Measurements from ENCODE around the gene SIRT5. TPM values are rescaled to one million over a fixed set of nuclear protein-coding genes. Genes with fewer than 3 reads are reported as not detected.

The SIRT5 gene
- total RNA-seq, 2 donors from 2014 or later, result 12.1 to 19.0 TPM

- no peaks in the 10 kb centered on the region for H3K9me3 ChIP-seq (ENCODE audit: control insufficient read depth, low read length)
- no peak overlapping the region for H3K9ac ChIP-seq (ENCODE audit: extremely low read depth, low read length, poor library complexity, severe bottlenecking)
- no peak overlapping the region for H3K4me3 Mint-ChIP-seq
- H3K27ac ChIP-seq (ENCODE audit: low read depth, low read length), result no peak overlapping the region
- peaks cover 15% of the 10 kb centered on the region for H3K27me3 ChIP-seq (ENCODE audit: control insufficient read depth, insufficient read depth, low read length, poor library complexity, severe bottlenecking)
- no peak overlapping the region for H3K27ac Mint-ChIP-seq
- peaks cover 13% of the 10 kb centered on the region for H3K27me3 Mint-ChIP-seq (ENCODE audit: insufficient read depth)
- no peaks in the 10 kb centered on the region for H3K9me3 Mint-ChIP-seq
- H3K4me1 Mint-ChIP-seq, result peaks cover 49% of the 10 kb centered on the region
- H3K36me3 Mint-ChIP-seq (ENCODE audit: low read depth), result no peaks in the 10 kb centered on the region
- TF ChIP-seq CTCF (conservative IDR thresholded peaks at IDR 0.05), result no peak
- 65 to 80% methylated on average over 1 to 7 of the region's 8 CpGs for WGBS, 2 experiments (ENCODE audit: insufficient coverage in 1 of 2, insufficient read length in 1 of 2)
- H3K4me3 ChIP-seq (ENCODE audit: low read length), result no peak overlapping the region
- H3K4me1 ChIP-seq (ENCODE audit: control insufficient read depth, insufficient read depth, low read length), result peaks cover 10% of the 10 kb centered on the region
- no peaks in the 10 kb centered on the region for H3K36me3 ChIP-seq (ENCODE audit: control insufficient read depth, insufficient read depth, low read length)
- DNase-seq, result peak; percentile 69
Observed at GRCh38 chr6:13528777-13529343, 45.5 kb upstream of the SIRT5 start.

- TF ChIP-seq CTCF (conservative IDR thresholded peaks at IDR 0.05), result no peak
- no peak overlapping the region for H3K27ac Mint-ChIP-seq
- H3K9ac ChIP-seq (ENCODE audit: extremely low read depth, low read length, poor library complexity, severe bottlenecking), result no peak overlapping the region
- H3K9me3 Mint-ChIP-seq, result no peaks in the 10 kb centered on the region
- H3K9me3 ChIP-seq (ENCODE audit: control insufficient read depth, low read length), result no peaks in the 10 kb centered on the region
- H3K27me3 Mint-ChIP-seq (ENCODE audit: insufficient read depth), result peaks cover 26% of the 10 kb centered on the region
- H3K36me3 Mint-ChIP-seq (ENCODE audit: low read depth), result no peaks in the 10 kb centered on the region
- no peak overlapping the region for H3K4me3 Mint-ChIP-seq
- H3K4me3 ChIP-seq (ENCODE audit: low read length), result no peak overlapping the region
- peaks cover 44% of the 10 kb centered on the region for H3K4me1 Mint-ChIP-seq
- peaks cover 40% of the 10 kb centered on the region for H3K27me3 ChIP-seq (ENCODE audit: control insufficient read depth, insufficient read depth, low read length, poor library complexity, severe bottlenecking)
- DNase-seq, result peak; percentile 75
- WGBS, 2 experiments (ENCODE audit: insufficient coverage in 1 of 2, insufficient read length in 1 of 2), result 42 to 45% methylated on average over 4 of the region's 4 CpGs
- H3K36me3 ChIP-seq (ENCODE audit: control insufficient read depth, insufficient read depth, low read length), result no peaks in the 10 kb centered on the region
- no peak overlapping the region for H3K27ac ChIP-seq (ENCODE audit: low read depth, low read length)
- peaks cover 10% of the 10 kb centered on the region for H3K4me1 ChIP-seq (ENCODE audit: control insufficient read depth, insufficient read depth, low read length)
Observed at GRCh38 chr6:13531956-13532355, 42.4 kb upstream of the SIRT5 start.

GRCh38 chr6:13534536-13534935, 39.9 kb upstream of the SIRT5 start:
- H3K36me3 ChIP-seq (ENCODE audit: control insufficient read depth, insufficient read depth, low read length), result no peaks in the 10 kb centered on the region
- 89 to 90% methylated on average over 2 to 3 of the region's 3 CpGs for WGBS, 2 experiments (ENCODE audit: insufficient coverage in 1 of 2, insufficient read length in 1 of 2)
- H3K9me3 ChIP-seq (ENCODE audit: control insufficient read depth, low read length), result no peaks in the 10 kb centered on the region
- H3K9ac ChIP-seq (ENCODE audit: extremely low read depth, low read length, poor library complexity, severe bottlenecking), result no peak overlapping the region
- no peak for DNase-seq
- peaks cover 35% of the 10 kb centered on the region for H3K4me1 Mint-ChIP-seq
- H3K4me3 Mint-ChIP-seq, result no peak overlapping the region
- H3K27ac Mint-ChIP-seq, result no peak overlapping the region
- peaks cover 2% of the 10 kb centered on the region for H3K4me1 ChIP-seq (ENCODE audit: control insufficient read depth, insufficient read depth, low read length)
- no peak for TF ChIP-seq CTCF (conservative IDR thresholded peaks at IDR 0.05)
- H3K27me3 ChIP-seq (ENCODE audit: control insufficient read depth, insufficient read depth, low read length, poor library complexity, severe bottlenecking), result peaks cover 41% of the 10 kb centered on the region
- H3K9me3 Mint-ChIP-seq, result no peaks in the 10 kb centered on the region
- H3K4me3 ChIP-seq (ENCODE audit: low read length), result no peak overlapping the region
- H3K27me3 Mint-ChIP-seq (ENCODE audit: insufficient read depth), result peaks cover 26% of the 10 kb centered on the region
- no peak overlapping the region for H3K27ac ChIP-seq (ENCODE audit: low read depth, low read length)
- no peaks in the 10 kb centered on the region for H3K36me3 Mint-ChIP-seq (ENCODE audit: low read depth)
